GM18909 (cell line): ENCODE data around the gene UBTF.

Experiments used
- ATAC-seq: cut with Tn5 transposase; IDR thresholded peaks from one replicate; pipeline ENCODE4 v1.9.1; 2021; ENCODE audit warnings: mild to moderate bottlenecking; ENCODE audit not compliant: unreplicated experiment, poor library complexity

The UBTF gene

DNA sequence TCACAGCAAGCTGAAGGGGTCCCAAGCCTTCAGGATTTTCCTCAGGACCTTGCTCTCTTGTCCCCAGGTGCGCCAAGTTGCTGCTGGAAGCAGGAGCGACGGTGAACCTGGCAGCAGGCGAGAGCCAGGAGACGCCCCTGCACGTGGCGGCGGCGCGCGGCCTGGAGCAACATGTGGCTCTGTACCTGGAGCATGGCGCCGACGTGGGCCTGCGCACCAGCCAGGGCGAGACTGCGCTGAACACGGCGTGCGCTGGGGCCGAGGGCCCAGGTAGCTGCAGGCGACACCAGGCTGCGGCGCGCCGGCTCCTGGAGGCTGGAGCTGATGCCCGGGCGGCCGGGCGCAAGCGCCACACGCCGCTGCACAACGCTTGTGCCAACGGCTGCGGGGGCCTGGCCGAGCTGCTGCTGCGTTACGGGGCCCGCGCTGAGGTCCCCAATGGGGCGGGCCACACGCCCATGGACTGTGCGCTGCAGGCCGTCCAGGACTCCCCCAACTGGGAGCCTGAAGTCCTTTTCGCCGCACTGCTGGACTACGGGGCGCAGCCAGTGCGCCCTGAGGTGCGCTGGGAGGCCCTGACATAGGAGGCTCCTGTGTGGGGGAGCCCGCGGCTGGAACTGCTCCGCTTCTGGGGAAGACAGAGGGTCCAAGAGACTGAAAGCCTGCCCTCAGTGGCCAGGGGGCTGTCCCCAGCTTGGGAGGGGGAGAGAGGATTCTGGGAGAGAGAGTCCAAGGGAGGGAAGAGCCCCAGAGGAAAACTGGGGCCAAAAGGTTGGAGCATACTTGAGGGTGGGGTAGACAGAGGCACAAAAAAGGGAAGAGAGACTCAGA is 42.6 kb downstream of the UBTF start:
- no peak for ATAC-seq

DNA sequence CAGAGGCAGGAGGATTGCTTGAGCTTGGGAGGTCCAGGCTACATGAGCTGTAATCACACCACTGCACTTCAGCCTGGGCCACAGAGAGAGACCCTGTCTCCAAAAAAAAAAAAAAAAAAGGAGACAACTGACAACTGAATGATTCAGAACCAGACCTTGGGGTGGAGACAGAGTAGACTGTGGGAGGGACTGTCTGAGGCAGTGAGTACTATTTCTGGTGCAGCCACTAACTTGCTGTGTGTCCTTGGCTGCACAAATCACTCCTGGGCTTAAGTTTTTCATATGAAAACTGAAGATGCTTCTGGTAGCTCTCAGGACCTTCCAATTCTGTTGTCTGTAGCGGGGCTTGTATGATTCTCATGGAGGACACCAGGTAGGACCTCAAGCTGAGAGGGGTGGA is 43.2 kb downstream of the UBTF start:
- no peak for ATAC-seq

GRCh38 chr17:44174427-44174826 is 45.0 kb downstream of the UBTF start:
- no peak for ATAC-seq

DNA sequence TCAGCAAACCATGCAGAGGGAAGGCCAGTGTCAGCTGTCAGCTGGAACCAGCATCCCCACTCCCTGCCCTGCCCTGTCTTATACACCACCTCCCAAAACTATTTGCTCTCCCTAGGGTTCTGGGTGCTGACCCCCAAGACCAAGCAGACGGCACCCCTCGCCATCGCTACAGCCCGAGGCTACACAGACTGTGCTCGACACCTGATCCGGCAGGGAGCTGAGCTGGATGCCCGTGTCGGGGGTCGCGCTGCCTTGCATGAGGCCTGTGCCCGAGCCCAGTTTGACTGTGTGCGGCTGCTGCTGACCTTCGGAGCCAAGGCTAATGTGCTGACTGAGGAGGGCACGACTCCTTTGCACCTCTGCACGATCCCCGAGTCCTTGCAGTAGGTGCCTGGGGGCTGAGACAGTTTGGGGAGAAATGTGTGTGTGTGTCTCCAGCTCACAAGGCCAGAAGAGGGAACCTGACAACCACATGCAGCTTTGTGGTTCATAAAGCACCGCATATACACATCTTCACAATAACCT is 47.5 kb downstream of the UBTF start:
- no peak for ATAC-seq

DNA sequence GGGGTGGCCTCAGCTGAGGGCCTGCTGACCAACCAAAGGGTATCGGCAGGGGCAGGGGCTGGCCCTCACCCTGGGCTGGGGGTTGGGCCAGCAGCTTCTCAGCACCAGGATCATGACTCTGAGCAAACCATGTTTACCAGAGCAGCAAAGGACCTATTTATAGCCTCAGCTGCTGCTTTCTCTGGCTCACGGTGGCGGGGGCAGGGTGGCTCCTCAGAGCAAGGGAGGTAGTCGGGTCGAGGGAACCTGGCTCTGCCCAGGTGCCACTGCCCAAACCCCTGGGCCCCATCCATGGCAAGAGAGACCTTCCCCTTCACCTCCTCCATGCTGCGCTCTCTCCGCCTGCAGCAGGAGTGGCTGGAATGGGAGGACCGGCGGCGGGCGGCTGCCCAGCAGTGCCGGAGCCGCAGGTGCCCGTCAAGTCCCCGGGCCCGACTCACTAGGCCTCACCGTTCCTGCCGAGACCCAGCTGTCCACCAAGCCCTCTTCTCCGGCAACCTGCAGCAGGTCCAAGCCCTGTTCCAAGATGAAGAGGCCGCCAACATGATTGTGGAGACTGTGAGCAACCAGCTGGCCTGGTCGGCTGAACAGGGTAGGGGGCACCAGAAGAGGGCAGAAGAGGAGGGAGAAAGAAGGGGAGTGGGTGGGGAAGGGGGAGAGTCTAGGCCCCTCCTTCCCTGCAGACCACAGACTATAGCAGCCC is 48.8 kb downstream of the UBTF start, which contains the start of gene ASB16:
Gene ASB16, plus strand, starts transcription at position 206 of the 703 bp plus-strand sequence. Its CDS starts 86 bp downstream, at position 292.
- ATAC-seq = no peak

- no peak for ATAC-seq
These were observed 49.4 kb downstream of the UBTF start for GRCh38 chr17:44170135-44170498.

DNA sequence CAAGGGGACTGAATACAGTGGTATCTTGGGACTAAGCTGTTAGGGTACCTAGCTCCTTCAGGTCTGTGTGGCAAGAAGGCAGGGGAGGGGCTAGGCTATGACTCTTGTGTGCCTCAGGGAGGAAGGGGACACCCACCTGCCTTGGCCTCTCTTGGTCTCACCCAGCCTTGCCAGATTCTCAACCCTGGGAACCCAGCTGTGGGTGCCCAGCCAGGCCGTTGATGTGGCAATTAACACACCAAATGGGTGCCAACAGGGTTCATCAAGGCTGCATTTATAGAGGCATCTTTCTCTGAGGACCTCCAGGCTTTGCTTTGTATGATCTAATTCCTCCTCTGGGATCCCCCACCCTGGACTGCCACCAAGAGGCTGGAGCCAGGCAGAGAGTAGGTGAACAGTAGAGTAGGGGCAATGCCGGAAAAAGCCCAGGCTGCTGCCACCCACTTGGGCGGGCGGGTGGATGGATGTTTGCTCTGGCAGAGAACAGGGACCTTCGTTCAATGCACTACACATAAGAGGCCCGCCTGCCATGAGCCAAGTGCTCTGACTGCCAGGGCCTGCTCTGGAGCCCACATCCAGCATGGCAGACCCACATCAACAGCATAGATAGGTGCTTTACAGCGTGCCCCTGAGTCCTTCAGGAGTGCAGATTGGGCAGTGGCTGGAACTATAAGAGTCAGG is 52.2 kb downstream of the UBTF start:
- ATAC-seq = no peak

DNA sequence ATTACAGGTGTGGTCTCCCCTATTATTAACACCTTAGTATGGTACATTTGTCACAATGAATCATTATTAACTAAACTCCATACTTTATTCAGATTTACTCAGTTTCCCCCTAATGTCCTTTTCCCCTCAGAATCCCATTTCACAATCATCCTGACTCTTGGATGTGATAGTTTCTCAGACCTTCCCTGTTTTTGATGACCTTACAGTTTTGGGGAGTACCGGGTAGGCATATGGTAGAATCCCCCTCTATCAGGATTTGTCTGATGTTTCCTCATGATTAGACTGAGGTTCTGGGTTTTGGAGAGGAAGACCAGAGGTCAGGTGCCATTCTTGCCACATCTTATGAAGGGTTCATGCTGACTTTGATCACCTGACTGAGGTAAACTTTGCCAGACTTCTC is 55.0 kb downstream of the UBTF start:
- ATAC-seq = no peak

GRCh38 chr17:44159519-44160210 is 59.8 kb downstream of the UBTF start:
- ATAC-seq = no peak

DNA sequence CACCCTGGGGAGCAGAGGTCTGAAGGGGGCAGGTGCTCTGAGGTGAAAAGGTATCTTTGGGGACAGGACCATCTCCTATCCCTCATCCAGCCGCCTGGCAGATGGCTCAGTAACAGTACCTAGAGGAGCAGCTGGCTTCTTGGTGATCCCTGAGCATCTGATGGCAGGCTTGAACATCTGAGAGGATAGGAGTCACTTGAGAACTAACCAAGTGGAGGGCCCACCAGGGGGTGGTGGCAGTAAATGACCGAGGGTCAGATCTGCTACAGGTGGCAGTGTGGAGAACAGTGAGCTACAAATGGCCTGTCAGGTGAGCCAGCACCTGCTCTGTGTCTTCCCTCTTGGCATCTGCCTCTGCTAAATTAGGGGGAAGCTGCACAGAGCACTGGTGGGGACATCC is 64.0 kb downstream of the UBTF start:
- ATAC-seq = no peak
